DOHH2 (cell line): ENCODE measurements around the gene KDM7A.

Source experiments
- EZH2phosphoT487 ChIP-seq: fragments of 200-600 bp; sonication (generic); IDR thresholded peaks from 2 replicates; pipeline ENCODE4 v1.6.1; 2017; ENCODE audit warnings: borderline replicate concordance, mild to moderate bottlenecking, antibody characterized with exemption, low read length, moderate library complexity, mixed read lengths
- TF ChIP-seq, protein P1 (sequence below): fragments of 200-600 bp; sonication (generic); IDR thresholded peaks from one replicate; pipeline ENCODE4 v1.5.1; 2014; ENCODE audit warnings: antibody characterized with exemption, mild to moderate bottlenecking, low read depth, low read length; ENCODE audit not compliant: poor library complexity, severe bottlenecking

DNA sequence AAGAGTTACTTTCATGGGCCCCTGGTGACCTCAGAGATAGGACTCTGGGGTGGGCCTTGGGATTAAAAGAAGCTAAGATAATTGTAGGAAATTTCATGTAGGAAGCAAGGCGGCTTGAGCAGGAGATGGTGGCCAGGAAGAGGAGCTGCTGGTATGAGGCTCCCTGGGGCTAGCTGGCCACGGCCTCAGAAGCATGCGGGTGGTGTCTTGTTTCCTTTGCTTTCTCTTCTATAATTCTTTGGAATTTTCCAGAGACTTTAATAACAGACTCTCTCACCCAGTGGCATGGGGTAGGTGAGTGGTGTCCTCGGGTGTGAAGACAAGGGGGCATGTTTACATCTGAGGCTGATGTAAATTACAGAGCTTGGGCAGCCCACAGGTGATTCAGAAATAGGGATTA lies 41.9 kb upstream of the KDM7A start:
- TF ChIP-seq, protein P1, sequence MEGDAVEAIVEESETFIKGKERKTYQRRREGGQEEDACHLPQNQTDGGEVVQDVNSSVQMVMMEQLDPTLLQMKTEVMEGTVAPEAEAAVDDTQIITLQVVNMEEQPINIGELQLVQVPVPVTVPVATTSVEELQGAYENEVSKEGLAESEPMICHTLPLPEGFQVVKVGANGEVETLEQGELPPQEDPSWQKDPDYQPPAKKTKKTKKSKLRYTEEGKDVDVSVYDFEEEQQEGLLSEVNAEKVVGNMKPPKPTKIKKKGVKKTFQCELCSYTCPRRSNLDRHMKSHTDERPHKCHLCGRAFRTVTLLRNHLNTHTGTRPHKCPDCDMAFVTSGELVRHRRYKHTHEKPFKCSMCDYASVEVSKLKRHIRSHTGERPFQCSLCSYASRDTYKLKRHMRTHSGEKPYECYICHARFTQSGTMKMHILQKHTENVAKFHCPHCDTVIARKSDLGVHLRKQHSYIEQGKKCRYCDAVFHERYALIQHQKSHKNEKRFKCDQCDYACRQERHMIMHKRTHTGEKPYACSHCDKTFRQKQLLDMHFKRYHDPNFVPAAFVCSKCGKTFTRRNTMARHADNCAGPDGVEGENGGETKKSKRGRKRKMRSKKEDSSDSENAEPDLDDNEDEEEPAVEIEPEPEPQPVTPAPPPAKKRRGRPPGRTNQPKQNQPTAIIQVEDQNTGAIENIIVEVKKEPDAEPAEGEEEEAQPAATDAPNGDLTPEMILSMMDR = no peak
- no peak for TF ChIP-seq EZH2phosphoT487
